Measurements from ENCODE around the gene FRMD4A.

The FRMD4A gene

GRCh38 chr10:14126697-14127440 lies 203.9 kb downstream of the FRMD4A start:
- FAIRE-seq (no peak), DNase-seq (ENCODE audit: extremely low spot score, insufficient read length, low read depth) (no peak)

GRCh38 chr10:14125564-14125963 lies 205.2 kb downstream of the FRMD4A start:
- no peak for FAIRE-seq
- DNase-seq (ENCODE audit: extremely low spot score, insufficient read length, low read depth): no peak

GRCh38 chr10:14124941-14125340 lies 205.8 kb downstream of the FRMD4A start:
- no peak for FAIRE-seq

DNA sequence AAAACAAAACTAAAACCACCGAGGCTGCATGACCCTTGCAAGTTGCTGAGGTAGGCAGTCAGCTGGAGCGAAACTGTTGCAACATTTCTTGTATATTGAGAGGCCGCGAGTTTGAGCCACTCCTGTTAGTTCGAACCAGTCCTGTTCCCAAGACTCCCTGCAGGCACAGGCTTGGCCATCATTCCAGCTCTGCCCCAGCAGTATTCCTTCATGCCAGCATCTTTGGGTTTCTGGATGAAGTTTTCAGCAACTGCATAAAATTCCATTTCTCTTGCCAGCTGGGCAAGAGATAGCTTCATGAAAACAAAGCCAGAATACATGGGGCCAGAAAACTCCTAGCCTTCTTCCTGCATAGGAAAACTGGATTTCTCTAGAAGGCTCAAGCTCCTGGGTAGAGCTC lies 207.6 kb downstream of the FRMD4A start:
- FAIRE-seq (no peak), DNase-seq (ENCODE audit: extremely low spot score, insufficient read length, low read depth) (no peak)

More at GRCh38 chr10:14124941-14125340, 205.8 kb downstream of the FRMD4A start:
- no peak for DNase-seq (ENCODE audit: extremely low spot score, insufficient read length, low read depth)

DNA sequence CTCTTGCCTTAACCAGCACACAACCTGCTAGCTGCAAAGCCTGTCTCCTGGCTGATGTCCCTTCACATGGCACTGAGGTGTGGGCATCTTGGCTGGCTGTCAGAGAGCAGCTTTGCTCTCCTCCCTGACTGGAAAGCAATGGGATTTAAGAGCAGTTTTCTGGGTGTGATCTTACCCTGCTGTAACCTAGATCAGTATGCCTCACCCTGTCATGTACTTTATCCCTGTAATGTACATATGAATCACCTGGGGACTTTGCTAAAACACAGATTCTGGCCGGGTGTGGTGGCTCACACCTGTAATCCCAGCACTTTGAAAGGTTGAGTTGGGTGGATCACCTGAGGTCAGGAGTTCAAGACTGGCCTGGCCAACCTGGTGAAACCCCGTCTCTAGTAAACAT lies 209.9 kb downstream of the FRMD4A start:
- FAIRE-seq (no peak), DNase-seq (ENCODE audit: extremely low spot score, insufficient read length, low read depth) (no peak)

DNA sequence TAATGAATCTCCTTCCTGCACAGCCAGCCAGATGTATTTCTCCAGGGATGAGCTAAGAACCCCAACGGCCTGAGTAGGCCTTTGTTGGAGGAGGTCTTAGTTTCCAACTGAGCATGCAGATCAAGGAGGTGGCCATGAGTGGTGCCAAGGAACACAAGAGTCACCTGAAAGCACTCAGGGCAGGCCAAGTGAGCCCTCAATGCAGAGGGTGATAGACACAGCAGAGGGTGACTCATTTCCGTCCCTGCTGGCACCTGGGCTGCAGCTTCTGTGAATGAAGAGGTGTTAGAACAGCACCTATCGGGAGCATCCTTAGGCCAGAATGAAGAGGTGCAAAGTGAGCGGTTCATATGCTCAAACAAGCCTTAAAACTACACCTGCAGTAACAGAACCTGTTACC lies 211.8 kb downstream of the FRMD4A start:
- FAIRE-seq (no peak), DNase-seq (ENCODE audit: extremely low spot score, insufficient read length, low read depth) (no peak)

GRCh38 chr10:14116837-14117236 lies 213.9 kb downstream of the FRMD4A start:
- DNase-seq (ENCODE audit: extremely low spot score, insufficient read length, low read depth) (no peak), FAIRE-seq (no peak)

- no peak for DNase-seq (ENCODE audit: extremely low spot score, insufficient read length, low read depth)
- no peak for FAIRE-seq
Observed at GRCh38 chr10:14116021-14116420, 214.7 kb downstream of the FRMD4A start.

- no peak for FAIRE-seq
- no peak for DNase-seq (ENCODE audit: extremely low spot score, insufficient read length, low read depth)
Observed at GRCh38 chr10:14114791-14115190, 215.9 kb downstream of the FRMD4A start.

DNA sequence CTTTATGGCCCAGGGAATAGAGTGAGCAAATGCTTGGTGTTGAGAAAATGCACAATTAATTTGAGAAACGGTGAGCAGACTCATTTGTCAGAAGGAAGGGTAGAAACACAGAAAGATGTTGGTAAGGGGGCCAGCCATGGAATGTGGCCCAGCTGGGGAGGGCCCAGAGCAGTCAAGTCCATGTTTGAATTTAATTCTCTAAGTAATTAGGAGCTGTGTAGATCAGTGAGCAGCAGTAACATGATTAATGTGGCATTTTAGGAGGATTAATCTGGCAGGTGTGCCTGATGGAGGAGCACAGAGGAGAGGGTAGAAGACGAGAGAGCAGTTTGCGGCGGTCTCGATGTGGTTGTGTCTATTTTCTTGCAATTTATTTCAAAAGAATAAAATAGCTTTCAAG lies 218.7 kb downstream of the FRMD4A start:
- FAIRE-seq (no peak), DNase-seq (ENCODE audit: extremely low spot score, insufficient read length, low read depth) (no peak)

DNA sequence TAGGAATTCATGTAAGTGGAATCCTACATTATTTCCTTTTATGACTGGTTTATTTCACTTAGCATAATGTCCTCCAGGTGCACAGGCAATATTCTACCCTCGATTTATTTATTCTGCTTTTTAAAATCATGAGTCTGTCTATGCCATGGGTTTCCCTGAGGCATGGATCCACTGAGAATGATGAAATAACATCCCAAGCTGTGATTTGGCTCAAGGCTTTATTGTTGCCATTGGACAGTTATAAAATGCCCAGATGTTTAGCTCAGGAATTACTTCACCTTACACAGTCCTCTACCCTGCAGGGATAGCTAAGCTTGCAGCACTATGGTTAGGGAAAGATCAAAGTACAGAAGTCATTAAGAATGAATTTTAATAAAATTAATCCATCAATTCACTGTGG lies 219.5 kb downstream of the FRMD4A start:
- DNase-seq (ENCODE audit: extremely low spot score, insufficient read length, low read depth) (no peak), FAIRE-seq (no peak)

DNA sequence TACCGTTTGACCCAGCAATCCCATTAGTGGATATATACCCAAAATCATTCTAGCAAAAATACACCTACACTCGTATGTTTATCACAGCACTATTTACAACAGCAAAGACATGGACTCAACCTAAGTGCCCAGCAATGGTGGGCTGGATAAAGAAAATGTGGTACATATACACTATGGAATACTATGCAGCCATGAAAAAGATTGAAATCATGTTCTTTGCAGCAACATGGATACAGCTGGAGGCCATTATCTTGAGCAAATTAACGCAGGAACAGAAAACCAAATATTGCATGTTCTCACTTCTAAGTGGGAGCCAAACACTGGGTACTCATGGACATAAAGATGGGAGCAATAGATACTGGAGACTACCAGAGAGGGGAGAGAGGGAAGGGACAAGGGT lies 223.9 kb downstream of the FRMD4A start:
- DNase-seq (ENCODE audit: extremely low spot score, insufficient read length, low read depth): no peak
- no peak for FAIRE-seq

GRCh38 chr10:14102056-14102455 lies 228.7 kb downstream of the FRMD4A start:
- FAIRE-seq: no peak
- DNase-seq (ENCODE audit: extremely low spot score, insufficient read length, low read depth): no peak

GRCh38 chr10:14099885-14100284 lies 230.8 kb downstream of the FRMD4A start:
- no peak for DNase-seq (ENCODE audit: extremely low spot score, insufficient read length, low read depth)
- FAIRE-seq: no peak

GRCh38 chr10:14093730-14094484 lies 236.8 kb downstream of the FRMD4A start:
- no peak for DNase-seq (ENCODE audit: extremely low spot score, insufficient read length, low read depth)
- FAIRE-seq: no peak

- no peak for DNase-seq (ENCODE audit: extremely low spot score, insufficient read length, low read depth)
- FAIRE-seq: no peak
Observed at GRCh38 chr10:14092799-14093198, 237.9 kb downstream of the FRMD4A start.

GRCh38 chr10:14089556-14090292 lies 241.0 kb downstream of the FRMD4A start:
- DNase-seq (ENCODE audit: extremely low spot score, insufficient read length, low read depth) (no peak), FAIRE-seq (no peak)

DNA sequence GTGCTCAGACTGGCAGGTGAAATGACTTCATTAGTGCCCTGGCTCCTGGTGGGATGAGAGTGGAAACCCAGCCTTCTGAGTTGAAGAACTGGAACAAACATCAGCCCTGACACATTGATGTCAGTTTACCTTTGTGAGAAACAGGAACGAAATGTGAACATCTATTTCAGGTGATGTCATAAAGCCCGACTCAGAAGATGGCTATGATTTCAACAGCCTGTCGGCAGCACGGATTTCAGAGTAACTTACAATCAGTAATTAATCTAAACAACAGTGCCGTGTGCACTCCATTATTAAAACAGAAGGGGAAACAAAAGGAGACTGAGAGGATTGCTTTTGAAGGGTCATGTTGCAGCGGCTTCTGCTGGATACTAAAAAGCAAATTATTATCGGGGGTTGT lies 243.2 kb downstream of the FRMD4A start:
- FAIRE-seq (no peak), DNase-seq (ENCODE audit: extremely low spot score, insufficient read length, low read depth) (no peak)

- DNase-seq (ENCODE audit: extremely low spot score, insufficient read length, low read depth): no peak
- no peak for FAIRE-seq
Observed at GRCh38 chr10:14086596-14086995, 244.1 kb downstream of the FRMD4A start.

DNA sequence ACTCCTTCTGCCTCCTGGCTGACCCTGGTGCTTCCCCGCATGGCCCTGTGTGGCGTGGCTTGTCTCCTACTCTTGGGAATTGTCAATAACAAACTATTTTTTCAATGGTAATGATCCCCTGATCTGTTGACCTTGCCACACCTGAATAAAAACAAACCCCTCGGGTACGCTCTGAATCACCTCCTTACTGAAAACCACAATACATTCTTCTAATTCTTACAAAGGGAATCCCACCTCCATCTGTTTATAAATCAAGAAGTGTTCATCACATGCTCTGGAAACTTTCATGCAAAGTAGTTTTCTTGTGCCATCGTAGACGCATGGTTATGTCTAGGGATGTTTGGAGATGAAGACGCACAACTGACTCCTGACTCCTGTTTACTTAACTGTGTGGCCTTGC lies 245.8 kb downstream of the FRMD4A start:
- FAIRE-seq (no peak), DNase-seq (ENCODE audit: extremely low spot score, insufficient read length, low read depth) (no peak)

GRCh38 chr10:14080795-14081194 lies 249.9 kb downstream of the FRMD4A start:
- DNase-seq (ENCODE audit: extremely low spot score, insufficient read length, low read depth) (no peak), FAIRE-seq (no peak)

Measured in GM18507 (cell line).